AG08396 (cell line): ENCODE results near the gene ACSM2A.
"Not testable (repeated sequence)": the region's sequence is repeated elsewhere in the genome, so short reads cannot be mapped to it uniquely, and the experiment has no call there.

Experiments used
- DNase-seq: peaks from one replicate; pipeline ENCODE4 v3.0.0; 2012; ENCODE audit warnings: low spot score, mixed read lengths

Gene ACSM2A, protein sequence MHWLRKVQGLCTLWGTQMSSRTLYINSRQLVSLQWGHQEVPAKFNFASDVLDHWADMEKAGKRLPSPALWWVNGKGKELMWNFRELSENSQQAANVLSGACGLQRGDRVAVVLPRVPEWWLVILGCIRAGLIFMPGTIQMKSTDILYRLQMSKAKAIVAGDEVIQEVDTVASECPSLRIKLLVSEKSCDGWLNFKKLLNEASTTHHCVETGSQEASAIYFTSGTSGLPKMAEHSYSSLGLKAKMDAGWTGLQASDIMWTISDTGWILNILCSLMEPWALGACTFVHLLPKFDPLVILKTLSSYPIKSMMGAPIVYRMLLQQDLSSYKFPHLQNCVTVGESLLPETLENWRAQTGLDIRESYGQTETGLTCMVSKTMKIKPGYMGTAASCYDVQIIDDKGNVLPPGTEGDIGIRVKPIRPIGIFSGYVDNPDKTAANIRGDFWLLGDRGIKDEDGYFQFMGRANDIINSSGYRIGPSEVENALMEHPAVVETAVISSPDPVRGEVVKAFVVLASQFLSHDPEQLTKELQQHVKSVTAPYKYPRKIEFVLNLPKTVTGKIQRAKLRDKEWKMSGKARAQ

DNA sequence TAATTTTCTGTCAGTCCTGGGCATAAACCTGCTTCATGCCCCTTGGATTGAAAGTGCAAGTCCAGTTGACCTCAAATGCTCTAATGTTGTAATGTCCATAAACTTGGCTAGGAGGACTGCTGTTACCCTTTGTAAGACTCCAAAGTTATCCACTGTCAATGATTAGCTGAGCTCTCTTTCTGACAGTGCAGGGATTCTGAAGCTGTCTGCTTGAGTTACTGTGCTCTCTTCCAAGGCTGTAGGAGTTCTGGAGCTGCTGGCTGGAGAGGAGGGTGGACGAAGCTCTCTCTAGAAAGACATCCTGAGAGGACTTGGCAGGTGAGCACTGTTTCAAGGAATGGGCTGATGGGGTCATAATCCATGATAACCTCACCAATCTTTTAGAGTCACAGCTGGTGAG, at the start of gene ACSM2A:
Gene ACSM2A (plus strand): TSS at position 158 of the 400 bp plus-strand sequence. CDS start 8,594 bp downstream, outside the sequence.
- DNase-seq = not testable (repeated sequence)

DNA sequence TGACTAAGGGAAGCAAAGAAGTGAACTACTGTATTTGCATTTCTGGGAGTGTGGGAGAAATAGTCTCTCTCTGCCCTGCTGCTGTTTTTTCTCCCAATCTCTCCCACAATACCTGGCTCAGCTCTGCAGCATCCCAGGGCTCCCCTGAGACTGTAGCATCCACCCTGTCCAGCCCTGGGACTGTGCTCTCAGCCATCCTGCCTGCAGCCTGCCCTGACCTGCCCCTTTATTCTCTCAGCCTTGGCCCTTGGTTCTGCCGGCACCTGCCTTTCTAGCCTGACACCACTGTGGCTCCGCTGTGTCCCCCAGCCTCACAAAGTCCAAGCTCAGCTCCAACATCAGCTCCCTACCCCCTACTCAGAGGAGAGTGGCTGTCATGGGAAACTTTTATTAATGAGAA, 48.7 kb upstream of the ACSM2A start:
- no peak for DNase-seq

DNA sequence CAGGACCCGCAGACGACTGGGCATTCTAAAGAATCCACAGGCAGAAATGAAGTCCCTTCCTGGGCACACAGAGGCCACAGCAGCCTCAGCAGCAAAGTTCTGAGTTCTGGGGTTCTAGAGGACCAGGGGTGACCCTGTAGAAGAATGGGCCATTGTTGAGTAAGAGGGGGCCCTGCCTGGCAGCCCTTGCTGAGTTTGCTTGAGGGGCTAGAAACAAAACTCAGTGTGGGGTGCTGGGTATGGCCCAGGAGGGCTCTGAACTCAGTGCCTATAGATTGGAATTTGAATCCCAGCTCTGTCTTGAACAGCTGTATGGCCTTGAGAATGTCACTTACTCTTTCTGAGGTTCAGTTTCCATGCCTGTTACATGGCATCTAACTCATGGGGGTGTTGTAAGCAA, 46.7 kb upstream of the ACSM2A start, which contains the start of gene PDILT:
Gene PDILT (minus strand): TSS at position 101 of the 400 bp plus-strand sequence. CDS start 5,437 bp downstream, outside the sequence.
- no peak for DNase-seq

DNA sequence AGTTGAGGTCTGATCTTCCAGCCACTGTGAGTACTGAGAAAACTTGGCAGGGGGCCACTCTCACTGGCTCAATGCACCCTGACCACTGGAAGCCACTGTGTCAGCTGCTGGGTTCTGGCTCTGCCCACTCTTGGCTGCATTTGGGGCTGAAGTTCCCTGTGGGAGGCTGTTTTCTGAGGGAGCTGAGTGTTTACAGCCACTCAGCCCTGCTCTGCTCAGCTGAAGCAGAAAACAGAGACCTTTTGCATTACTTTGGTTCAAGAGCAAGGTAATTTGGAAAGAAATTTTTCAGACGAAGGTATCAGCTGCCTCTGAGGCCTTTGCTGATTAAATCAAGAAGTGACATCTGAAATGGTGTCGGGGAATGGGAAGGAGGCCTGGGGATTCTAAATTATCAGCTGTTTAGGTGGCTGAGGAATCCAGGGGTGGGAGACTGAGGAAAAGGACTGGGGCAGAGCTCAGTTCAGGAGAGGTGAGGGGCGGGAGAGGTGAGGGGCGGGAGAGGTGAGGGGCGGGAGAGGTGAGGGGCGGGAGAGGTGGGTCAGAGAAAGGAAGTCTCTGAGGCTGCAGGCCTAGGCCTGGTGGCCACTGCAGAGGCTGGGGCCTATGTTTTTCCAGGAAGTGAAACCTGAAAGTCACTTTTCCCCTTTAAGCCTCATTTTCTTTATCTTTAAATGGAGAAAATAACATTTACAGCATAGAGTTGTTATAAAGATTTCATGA, 41.8 kb upstream of the ACSM2A start, which contains the start of gene ACSM5:
Gene ACSM5 (plus strand): TSS at position 137 of the 723 bp plus-strand sequence. CDS start 1,951 bp downstream, outside the sequence.
- DNase-seq = no peak

DNA sequence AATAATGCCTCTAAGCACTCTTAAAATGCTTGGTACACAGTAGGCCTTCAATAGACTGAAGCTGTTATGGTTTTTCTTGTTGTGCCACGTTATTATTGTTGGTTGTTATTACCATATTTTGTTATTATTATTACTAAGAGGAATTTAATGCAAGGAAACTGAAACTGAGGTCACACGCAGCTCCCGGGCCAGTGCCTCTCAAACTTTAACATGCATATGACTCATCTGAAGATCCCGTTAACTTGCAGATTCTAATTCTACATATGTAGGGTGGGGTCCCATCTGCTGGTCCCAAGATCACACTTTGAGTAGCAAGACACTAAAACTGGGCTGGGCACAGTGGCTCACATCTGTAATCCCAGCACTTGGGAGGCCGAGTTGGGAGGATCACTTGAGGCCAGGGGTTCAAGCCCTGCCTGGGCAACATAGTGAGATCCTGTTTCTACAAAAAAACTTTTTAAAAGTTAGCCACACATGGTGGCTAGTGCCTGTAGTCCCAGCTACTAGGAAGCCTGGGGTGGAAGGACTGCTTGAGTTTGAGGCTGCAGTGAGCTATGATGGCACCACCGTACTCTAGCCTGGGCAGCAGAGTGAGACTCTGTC, 41.1 kb upstream of the ACSM2A start:
- DNase-seq = no peak

DNA sequence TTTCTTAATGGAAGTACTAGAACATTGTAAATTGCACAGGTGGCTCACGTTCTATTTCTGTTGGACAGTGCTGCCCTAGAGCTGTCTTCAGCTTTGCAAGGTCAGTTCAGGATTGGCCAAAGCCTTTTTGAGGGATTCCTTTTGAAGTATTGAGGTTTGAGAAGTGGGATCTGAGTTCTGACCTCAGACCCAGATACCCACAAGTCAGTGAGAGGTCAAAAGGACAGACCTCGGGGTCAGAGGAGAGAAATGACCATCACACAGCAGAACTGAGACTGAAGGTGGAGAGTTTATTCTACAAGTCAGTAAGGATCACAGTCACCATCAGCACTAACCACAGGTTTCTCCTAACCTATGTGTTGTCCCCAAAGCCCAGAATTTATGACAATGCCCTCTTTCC, 40.3 kb upstream of the ACSM2A start:
- no peak for DNase-seq

DNA sequence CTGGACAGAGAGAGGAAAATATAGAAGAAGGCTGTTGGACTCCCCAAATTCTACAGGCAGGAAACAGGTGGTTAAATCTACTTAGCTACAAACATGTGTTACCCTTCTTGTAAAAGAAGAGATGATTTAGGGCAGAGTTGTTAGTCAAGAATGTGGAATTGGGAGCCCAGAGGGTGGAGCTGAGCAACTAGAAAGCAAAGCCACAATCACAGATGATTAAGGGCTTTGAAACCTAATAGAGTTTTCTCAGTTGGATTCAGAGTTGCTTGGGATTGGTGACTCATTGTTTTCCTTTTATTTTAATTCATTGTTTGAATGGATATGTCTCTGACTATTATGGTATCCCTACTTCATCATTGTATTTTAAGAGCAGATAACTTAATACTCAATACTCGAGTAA, 35.8 kb upstream of the ACSM2A start:
- DNase-seq = no peak

DNA sequence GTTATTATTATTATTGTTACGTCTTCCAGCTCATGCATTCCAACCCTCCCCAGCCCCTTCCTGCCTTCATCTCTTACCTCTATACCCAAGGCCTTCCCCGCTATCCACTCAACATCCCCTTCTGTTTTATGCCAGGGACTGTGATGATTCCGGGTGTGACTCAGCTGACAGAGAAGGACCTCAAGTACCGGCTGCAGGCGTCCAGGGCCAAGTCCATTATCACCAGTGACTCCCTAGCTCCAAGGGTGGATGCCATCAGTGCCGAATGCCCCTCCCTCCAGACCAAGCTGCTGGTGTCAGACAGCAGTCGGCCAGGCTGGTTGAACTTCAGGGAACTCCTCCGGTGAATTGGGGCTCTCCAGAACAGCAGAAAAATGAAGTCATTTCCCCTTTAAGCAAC, 32.2 kb upstream of the ACSM2A start:
- not testable (repeated sequence) for DNase-seq

DNA sequence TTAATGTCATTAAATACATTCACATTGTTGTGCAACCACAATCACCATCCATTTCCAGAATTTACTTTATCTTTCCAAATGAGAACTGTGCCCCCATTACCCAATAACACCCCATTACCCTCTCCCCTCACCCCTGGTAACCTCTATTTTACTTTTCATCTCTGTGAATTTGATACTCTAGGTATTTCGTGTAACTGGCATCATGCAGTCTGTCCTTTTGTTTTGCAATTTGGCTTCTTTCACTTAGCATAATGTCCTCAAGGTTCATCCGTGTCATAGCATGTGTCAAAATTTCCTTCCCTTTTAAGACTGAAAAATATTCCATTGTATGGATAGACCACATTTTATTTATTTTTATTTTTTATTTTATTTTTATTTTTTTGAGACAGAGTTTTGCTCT, 29.6 kb upstream of the ACSM2A start:
- DNase-seq = not testable (repeated sequence)

DNA sequence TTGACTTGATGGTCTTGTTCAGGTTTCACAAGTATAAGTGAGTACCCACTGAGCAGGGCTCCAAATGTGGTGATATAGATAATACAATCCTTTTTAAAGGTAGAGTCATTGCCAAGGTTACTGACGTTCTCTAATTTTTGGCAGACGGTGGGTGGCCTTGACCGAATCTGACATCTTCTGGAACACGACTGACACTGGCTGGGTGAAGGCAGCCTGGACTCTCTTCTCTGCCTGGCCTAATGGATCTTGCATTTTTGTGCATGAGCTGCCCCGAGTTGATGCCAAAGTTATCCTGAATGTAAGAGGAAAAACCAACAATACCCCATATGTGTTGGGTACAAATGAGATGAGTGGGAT, 27.6 kb upstream of the ACSM2A start:
- DNase-seq = not testable (repeated sequence)

DNA sequence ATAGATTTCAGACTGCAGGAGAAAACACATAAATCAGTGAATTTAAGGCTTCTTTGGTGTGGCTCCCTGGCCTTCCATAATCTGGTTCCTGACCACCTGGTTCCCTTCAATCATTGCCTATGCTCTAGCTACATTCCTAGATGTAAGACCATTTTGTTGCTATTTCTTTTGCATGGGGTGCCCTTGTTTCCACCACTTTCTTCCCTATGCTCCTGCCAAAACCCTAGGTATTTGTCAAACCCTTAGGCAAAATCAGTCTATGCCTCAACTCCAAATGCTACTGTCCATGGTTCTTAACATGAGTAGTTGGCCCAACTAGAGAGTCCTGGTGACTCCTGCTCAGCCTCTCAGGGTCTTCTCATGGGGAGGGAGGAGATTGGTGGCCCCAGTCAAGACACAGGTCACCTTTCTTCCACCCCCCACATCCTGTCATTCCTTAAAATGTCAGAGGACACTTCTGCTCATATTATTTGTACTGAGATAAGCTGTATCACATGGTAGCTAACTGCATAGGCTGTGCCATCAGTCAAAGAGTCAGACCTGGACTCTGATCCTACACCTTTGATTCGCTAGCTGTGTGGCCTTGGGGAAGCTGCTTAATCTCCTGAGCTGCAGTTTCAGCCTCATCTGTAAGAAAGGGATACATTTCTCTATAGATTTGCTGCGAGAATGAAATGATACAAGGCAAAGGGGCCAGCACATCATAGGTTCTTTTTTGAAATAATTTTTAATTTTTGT, 27.0 kb upstream of the ACSM2A start:
- no peak for DNase-seq

DNA sequence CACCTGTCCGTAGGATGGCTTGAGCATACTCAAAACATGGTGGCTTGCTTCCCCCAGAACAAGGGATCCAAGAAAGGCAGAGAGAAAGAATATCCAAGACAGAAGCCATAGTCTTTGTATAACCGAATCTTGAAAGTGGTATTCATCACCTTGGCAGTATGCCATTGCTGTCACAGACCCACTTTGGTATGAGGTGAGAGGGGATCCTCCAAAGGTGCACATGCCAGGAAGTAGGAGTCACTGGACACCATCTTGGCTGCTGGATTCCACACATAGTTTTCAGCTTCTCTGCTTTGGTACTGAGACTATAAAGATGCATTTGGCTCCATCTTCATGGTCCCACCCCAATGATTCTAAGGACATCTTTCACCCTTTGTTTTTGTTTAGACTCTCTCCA, 23.9 kb upstream of the ACSM2A start:
- DNase-seq = not testable (repeated sequence)

DNA sequence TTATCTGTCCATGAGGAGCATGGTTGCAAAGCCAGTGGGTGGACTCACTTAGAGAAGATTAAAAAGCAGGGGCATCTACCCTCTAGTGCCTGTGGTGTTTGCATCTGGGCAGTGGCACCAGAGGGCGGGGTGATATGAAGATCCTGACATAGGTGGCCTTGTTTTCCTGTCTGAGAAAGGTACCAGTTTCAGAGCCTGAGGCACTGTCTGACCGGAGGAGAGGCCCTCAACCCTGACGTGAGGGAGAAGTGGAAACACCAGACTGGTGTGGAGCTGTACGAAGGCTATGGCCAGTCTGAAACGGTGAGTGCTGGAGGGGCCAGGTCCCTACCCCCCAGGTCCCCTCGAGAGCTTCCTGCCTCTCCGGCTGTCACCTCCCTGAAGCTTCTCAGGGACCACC, 21.8 kb upstream of the ACSM2A start:
- DNase-seq = not testable (repeated sequence)

DNA sequence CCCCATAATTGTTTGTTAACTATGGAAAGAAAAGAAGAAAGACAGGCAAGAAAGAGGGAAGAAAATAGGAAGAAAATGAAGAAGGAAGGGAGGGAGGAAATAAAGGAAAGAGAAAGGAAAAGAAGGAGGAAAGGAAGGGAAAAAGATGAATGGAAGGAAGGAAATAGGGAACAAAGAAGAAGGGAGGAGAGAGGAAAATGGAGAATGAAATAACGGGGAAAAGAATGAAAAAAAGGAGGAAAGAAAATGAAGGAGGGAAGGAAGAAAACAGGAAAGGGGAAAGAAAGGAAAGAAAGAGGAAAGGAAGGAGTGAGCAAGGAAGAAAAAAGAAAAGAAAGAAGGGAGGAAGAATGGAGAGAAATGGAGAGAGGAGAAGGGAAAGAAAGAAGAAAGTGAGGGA, 20.8 kb upstream of the ACSM2A start:
- DNase-seq = not testable (repeated sequence)

DNA sequence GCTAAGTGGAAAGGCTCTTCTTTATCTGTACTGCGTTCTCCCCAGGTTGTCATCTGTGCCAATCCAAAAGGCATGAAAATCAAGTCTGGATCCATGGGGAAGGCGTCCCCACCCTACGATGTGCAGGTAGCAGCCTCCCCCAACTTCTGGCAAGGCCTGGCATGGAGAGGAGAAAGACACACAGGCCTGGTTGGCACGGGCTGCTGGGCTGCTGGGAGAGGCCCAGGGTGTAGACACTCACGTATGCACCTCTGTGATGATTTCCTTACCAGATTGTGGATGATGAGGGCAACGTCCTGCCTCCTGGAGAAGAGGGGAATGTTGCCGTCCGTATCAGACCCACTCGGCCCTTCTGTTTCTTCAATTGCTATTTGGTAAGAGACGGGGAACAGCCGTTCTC, 20.4 kb upstream of the ACSM2A start:
- DNase-seq = no peak

DNA sequence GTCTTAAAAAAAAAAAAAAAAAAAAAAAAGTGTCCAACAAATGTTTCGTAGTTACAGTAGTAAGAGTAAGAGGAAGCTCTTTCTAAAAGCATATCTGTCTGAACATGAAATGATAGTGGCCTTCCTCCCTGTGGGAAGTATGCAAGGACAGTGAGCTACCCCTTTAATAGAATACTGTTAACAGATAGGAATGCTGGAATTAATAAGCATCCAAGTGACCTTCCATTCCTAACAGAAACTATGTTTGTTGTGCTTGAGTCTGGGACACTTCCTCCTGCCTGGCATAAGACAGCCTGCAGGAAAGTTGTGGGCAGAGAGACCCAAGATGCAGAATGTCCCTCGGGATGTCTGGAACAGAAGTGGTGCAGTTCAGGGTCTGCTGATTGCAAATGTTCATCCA, 12.4 kb upstream of the ACSM2A start:
- not testable (repeated sequence) for DNase-seq

DNA sequence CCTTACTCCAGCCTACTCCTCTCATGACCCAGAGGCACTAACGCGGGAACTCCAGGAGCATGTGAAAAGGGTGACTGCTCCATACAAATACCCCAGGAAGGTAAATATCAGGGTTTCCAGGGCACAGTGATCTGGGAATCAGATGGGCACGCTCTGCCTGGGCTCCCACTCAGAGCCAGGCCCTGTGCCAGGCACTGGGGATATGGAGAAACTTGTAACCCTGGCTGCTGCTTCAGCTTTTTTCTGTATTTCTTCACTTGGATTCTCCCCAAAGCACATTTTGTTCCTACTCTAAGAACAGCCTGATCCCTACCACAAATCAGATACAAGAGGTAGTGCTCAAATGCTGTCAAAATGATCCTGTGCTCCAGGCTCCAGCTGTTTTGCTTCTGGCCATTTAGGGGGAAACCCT, 11.5 kb upstream of the ACSM2A start:
- DNase-seq = not testable (repeated sequence)

DNA sequence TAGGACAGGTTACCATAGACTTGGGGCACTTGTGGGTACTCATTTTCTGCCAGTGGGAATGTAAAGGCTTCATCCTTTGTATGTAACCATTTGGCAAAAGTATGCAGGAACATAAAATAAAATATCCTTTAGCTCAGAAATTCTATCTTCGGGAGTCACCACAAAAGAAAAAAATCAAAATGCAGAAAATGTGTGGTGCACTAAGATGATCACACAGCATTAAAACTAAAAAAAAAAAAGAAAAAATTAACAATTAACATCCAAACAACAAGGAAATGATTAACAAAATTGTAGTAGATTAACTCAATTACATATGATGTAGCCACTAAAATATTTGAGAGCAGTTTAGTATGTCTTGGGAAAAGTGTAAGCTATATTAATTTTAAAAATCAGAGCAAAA, 10.6 kb upstream of the ACSM2A start:
- DNase-seq = not testable (repeated sequence)

DNA sequence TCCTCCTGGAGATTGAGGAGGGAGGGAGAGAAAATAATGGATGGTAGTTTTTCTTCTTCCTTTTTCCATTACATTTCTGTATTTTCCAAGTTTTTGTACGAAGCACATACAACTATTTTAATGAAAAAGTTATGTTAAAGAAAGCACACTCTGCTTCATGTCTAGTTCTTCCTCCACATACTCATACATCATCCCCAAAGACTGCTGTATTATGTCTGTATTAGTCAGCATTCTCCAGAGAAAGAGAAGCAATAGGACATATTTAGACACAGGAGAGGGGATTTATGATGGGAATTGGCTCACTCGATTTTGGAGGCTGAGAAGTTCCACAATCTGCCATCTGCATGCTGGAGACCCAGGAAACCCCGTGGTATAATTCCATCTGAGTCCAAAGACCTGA, 10.1 kb upstream of the ACSM2A start:
- no peak for DNase-seq

DNA sequence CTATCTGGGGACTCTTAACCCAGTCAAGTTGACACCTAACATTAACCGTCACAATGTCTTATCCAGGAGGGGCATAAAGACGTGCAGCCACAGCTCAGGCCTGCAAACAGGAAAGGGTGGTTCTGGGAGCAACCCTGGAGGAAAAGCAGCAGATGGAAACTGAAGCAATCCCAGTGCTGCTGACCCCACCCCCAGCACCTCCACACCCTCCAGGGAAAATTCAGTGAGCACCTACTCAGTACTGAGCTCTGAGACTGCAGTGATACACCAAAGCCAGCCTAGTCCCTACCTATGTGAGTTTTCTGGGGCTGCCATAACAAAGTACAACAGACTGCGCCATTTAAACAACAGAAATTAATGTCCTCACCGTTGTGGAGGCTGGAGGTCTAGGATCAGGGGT, 9.5 kb upstream of the ACSM2A start:
- not testable (repeated sequence) for DNase-seq

DNA sequence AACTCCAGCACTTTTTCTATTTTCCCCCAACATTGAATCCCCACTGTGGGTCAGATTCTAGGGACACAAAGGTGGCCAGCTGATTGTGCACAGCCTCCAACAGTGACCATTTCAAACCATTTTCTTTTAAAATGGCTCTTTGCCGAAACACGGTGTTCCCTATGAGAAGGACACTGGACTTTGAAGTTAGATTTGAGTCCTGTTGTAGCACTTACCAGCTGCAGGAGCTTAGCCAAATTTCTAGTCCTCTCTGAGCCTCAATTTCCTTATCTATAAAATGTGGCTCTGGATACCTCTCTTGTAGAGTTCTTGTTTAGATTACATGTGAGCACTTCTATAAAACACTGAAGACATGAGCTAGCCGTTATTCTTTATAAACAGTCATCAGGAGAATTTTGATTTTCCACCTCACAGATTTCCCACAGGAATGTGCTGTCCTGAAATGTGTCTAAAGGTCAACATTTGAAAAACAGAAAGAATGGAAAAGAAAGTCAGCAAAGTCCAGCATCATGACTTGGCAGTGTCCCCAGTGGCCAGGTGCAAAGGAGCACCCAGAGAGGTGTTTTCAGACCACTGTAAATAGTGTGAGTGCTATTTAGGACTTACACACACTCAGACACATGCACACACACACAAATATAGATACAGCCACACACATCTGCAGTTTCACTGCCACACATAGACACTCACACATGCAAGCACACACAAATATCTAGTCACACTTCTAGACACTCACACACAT, 4.5 kb upstream of the ACSM2A start:
- not testable (repeated sequence) for DNase-seq
